ENCODE measurements around the gene HOXC12. TPM values are rescaled to one million over a fixed set of nuclear protein-coding genes. Genes with fewer than 3 reads are reported as not detected.

Gene HOXC12
- total and polyA plus RNA-seq, 4 donors: not detected

DNA sequence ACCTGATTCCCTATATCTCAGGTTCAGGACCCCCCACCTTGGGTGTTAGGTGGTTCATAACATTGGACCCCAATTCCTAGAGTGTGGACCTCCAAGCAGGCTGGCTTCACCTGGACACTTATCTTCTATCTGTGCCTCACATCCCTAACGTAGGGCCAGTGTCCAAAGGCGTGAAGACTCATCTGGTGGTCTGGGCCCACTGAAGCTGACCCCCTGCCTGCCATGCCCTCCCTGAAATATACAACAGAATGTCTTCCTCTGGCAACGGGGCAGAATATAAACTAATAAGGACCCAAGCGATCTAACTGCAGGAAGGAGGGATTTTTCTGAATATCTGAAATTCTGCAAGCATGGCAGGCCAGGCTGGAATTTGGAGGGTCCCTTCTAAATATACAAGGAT lies 10.5 kb upstream of the HOXC12 start:
- no peak overlapping the region for H3K9ac ChIP-seq (ENCODE audit: low read depth in 1 of 2, low read length in 2 of 2)
- no peaks in the 10 kb centered on the region for H3K4me1 ChIP-seq (ENCODE audit: control insufficient read depth in 4 of 4, insufficient read depth in 4 of 4, low read length in 3 of 4)
- 22% methylated on average over 4 of the region's 4 CpGs for WGBS
- no peaks in the 10 kb centered on the region for H3K36me3 ChIP-seq (ENCODE audit: control insufficient read depth in 4 of 4, insufficient read depth in 3 of 4, low read depth in 1 of 4, low read length in 3 of 4)
- H3K27ac ChIP-seq (ENCODE audit: low read depth in 1 of 2, low read length in 2 of 2): no peak overlapping the region
- no peak for DNase-seq (ENCODE audit: low spot score)
- no peak for TF ChIP-seq RXRA (IDR thresholded peaks at IDR 0.05)
- no peak overlapping the region for H3K4me3 ChIP-seq (ENCODE audit: low read depth in 1 of 3, low read length in 3 of 3)
- H3K27me3 ChIP-seq (ENCODE audit: control insufficient read depth in 4 of 4, insufficient read depth in 4 of 4, low read length in 3 of 4): peaks cover 3 to 35% (median 28%) of the 10 kb centered on the region in 4 donors
- H3K9me3 ChIP-seq (ENCODE audit: control insufficient read depth in 4 of 4, low read length in 3 of 4): no peaks in the 10 kb centered on the region

DNA sequence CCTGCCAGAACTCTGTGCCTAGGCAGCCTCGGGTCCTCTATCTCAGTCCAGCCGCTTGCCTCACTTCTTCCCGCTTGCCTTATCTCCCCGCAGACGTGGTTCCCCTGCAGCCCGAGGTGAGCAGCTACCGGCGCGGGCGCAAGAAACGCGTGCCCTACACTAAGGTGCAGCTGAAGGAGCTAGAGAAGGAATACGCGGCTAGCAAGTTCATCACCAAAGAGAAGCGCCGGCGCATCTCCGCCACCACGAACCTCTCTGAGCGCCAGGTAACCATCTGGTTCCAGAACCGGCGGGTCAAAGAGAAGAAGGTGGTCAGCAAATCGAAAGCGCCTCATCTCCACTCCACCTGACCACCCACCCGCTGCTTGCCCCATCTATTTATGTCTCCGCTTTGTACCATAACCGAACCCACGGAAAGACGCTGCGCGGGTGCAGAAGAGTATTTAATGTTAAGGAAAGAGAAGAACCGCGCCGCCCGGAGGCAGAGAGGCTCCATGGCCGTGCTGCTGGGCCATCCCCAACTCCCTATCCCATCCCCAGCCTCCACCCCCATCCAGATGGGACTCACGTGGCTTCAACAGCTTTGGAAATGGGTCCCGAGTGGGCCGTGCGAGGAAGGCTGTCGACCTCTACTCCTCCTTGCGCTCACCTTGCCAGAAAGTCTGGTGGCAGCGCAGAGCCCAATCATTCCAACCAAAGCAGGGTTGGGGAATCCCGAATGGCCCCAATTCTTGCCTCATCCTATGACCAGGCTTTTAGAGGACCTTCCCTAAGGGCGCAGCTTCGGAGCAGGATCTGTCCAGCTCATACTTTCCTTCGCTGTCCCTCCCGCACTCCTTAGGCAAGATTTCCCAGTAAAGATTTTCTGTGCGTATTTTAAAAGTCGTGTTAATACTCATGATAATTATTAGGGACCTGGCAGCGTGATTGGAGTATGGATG lies 9.5 kb upstream of the HOXC12 start:
- DNase-seq (ENCODE audit: low spot score): no peak
- H3K27ac ChIP-seq (ENCODE audit: low read depth in 1 of 2, low read length in 2 of 2): no peak overlapping the region
- 7% methylated on average over 51 of the region's 51 CpGs for WGBS

DNA sequence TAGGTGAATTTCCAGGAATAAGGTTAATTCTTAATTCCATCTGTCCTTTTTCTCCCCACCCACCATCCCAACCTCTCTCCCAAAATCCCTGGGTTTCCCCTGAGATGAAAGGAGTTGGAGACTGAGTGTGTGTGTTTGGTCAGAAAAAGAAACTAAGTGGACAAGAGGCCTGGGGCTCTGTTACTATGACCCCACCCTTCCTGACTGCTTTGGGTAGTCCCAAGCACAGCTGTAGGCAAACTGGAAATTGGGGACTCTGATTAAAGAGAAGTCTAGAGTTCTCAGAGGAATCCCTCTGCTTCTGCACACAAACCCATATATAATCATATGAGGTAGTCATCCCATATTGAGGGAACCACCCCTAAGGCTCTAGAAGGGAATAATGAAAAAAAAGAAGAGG lies 7.0 kb upstream of the HOXC12 start:
- TF ChIP-seq FOXA2 (IDR thresholded peaks at IDR 0.05): no peak
- TF ChIP-seq, protein P1, sequence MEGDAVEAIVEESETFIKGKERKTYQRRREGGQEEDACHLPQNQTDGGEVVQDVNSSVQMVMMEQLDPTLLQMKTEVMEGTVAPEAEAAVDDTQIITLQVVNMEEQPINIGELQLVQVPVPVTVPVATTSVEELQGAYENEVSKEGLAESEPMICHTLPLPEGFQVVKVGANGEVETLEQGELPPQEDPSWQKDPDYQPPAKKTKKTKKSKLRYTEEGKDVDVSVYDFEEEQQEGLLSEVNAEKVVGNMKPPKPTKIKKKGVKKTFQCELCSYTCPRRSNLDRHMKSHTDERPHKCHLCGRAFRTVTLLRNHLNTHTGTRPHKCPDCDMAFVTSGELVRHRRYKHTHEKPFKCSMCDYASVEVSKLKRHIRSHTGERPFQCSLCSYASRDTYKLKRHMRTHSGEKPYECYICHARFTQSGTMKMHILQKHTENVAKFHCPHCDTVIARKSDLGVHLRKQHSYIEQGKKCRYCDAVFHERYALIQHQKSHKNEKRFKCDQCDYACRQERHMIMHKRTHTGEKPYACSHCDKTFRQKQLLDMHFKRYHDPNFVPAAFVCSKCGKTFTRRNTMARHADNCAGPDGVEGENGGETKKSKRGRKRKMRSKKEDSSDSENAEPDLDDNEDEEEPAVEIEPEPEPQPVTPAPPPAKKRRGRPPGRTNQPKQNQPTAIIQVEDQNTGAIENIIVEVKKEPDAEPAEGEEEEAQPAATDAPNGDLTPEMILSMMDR (IDR thresholded peaks at IDR 0.05; ENCODE audit: low read depth, low read length, missing input control): no peak
- TF ChIP-seq, protein P2, sequence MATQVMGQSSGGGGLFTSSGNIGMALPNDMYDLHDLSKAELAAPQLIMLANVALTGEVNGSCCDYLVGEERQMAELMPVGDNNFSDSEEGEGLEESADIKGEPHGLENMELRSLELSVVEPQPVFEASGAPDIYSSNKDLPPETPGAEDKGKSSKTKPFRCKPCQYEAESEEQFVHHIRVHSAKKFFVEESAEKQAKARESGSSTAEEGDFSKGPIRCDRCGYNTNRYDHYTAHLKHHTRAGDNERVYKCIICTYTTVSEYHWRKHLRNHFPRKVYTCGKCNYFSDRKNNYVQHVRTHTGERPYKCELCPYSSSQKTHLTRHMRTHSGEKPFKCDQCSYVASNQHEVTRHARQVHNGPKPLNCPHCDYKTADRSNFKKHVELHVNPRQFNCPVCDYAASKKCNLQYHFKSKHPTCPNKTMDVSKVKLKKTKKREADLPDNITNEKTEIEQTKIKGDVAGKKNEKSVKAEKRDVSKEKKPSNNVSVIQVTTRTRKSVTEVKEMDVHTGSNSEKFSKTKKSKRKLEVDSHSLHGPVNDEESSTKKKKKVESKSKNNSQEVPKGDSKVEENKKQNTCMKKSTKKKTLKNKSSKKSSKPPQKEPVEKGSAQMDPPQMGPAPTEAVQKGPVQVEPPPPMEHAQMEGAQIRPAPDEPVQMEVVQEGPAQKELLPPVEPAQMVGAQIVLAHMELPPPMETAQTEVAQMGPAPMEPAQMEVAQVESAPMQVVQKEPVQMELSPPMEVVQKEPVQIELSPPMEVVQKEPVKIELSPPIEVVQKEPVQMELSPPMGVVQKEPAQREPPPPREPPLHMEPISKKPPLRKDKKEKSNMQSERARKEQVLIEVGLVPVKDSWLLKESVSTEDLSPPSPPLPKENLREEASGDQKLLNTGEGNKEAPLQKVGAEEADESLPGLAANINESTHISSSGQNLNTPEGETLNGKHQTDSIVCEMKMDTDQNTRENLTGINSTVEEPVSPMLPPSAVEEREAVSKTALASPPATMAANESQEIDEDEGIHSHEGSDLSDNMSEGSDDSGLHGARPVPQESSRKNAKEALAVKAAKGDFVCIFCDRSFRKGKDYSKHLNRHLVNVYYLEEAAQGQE (IDR thresholded peaks at IDR 0.05): no peak
- TF ChIP-seq JUND (IDR thresholded peaks at IDR 0.05): no peak
- Histone ChIP-seq H3K9me3 (ENCODE audit: control insufficient read depth in 4 of 4, low read length in 3 of 4) (peaks cover 0 to 4% (median 0%) of the 10 kb centered on the region in 4 donors), H3K27ac (ENCODE audit: low read depth in 1 of 2, low read length in 2 of 2) (no peak overlapping the region), H3K36me3 (ENCODE audit: control insufficient read depth in 4 of 4, insufficient read depth in 3 of 4, low read depth in 1 of 4, low read length in 3 of 4) (no peaks in the 10 kb centered on the region), H3K27me3 (ENCODE audit: control insufficient read depth in 4 of 4, insufficient read depth in 4 of 4, low read length in 3 of 4) (peaks cover 3 to 41% (median 34%) of the 10 kb centered on the region in 4 donors), H3K9ac (ENCODE audit: low read depth in 1 of 2, low read length in 2 of 2) (no peak overlapping the region), H3K4me3 (ENCODE audit: low read depth in 1 of 3, low read length in 3 of 3) (no peak overlapping the region), H3K4me1 (ENCODE audit: control insufficient read depth in 4 of 4, insufficient read depth in 4 of 4, low read length in 3 of 4) (no peaks in the 10 kb centered on the region)
- no peak for DNase-seq (ENCODE audit: low spot score)

More for the DNA sequence above, 9.5 kb upstream of the HOXC12 start:
- no peaks in the 10 kb centered on the region for H3K36me3 ChIP-seq (ENCODE audit: control insufficient read depth in 4 of 4, insufficient read depth in 3 of 4, low read depth in 1 of 4, low read length in 3 of 4)
- TF ChIP-seq FOXA2 (IDR thresholded peaks at IDR 0.05): no peak
- H3K9ac ChIP-seq (ENCODE audit: low read depth in 1 of 2, low read length in 2 of 2): no peak overlapping the region
- peaks cover 5 to 36% (median 28%) of the 10 kb centered on the region in 4 donors for H3K27me3 ChIP-seq (ENCODE audit: control insufficient read depth in 4 of 4, insufficient read depth in 4 of 4, low read length in 3 of 4)
- no peaks in the 10 kb centered on the region for H3K4me1 ChIP-seq (ENCODE audit: control insufficient read depth in 4 of 4, insufficient read depth in 4 of 4, low read length in 3 of 4)
- H3K9me3 ChIP-seq (ENCODE audit: control insufficient read depth in 4 of 4, low read length in 3 of 4): no peaks in the 10 kb centered on the region
- H3K4me3 ChIP-seq (ENCODE audit: low read depth in 1 of 3, low read length in 3 of 3): no peak overlapping the region

Data from liver (tissue), 9 donors.